Mammary microvascular endothelial cell (primary cell): Measurements from ENCODE around the gene WDR11. TPM values are rescaled to one million over a fixed set of nuclear protein-coding genes. Genes with fewer than 3 reads are reported as not detected.

Experiments used
- total RNA-seq: library from RNA; depleted of rRNA; stranded (reverse); fragments of >200 nt; gene quantifications from 2 replicates; pipeline ENCODE4 v1.2.3, GENCODE V29; 2015

WDR11 gene, protein sequence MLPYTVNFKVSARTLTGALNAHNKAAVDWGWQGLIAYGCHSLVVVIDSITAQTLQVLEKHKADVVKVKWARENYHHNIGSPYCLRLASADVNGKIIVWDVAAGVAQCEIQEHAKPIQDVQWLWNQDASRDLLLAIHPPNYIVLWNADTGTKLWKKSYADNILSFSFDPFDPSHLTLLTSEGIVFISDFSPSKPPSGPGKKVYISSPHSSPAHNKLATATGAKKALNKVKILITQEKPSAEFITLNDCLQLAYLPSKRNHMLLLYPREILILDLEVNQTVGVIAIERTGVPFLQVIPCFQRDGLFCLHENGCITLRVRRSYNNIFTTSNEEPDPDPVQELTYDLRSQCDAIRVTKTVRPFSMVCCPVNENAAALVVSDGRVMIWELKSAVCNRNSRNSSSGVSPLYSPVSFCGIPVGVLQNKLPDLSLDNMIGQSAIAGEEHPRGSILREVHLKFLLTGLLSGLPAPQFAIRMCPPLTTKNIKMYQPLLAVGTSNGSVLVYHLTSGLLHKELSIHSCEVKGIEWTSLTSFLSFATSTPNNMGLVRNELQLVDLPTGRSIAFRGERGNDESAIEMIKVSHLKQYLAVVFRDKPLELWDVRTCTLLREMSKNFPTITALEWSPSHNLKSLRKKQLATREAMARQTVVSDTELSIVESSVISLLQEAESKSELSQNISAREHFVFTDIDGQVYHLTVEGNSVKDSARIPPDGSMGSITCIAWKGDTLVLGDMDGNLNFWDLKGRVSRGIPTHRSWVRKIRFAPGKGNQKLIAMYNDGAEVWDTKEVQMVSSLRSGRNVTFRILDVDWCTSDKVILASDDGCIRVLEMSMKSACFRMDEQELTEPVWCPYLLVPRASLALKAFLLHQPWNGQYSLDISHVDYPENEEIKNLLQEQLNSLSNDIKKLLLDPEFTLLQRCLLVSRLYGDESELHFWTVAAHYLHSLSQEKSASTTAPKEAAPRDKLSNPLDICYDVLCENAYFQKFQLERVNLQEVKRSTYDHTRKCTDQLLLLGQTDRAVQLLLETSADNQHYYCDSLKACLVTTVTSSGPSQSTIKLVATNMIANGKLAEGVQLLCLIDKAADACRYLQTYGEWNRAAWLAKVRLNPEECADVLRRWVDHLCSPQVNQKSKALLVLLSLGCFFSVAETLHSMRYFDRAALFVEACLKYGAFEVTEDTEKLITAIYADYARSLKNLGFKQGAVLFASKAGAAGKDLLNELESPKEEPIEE
- total RNA-seq, result 36.3 and 40.2 TPM in 2 replicates

DNA sequence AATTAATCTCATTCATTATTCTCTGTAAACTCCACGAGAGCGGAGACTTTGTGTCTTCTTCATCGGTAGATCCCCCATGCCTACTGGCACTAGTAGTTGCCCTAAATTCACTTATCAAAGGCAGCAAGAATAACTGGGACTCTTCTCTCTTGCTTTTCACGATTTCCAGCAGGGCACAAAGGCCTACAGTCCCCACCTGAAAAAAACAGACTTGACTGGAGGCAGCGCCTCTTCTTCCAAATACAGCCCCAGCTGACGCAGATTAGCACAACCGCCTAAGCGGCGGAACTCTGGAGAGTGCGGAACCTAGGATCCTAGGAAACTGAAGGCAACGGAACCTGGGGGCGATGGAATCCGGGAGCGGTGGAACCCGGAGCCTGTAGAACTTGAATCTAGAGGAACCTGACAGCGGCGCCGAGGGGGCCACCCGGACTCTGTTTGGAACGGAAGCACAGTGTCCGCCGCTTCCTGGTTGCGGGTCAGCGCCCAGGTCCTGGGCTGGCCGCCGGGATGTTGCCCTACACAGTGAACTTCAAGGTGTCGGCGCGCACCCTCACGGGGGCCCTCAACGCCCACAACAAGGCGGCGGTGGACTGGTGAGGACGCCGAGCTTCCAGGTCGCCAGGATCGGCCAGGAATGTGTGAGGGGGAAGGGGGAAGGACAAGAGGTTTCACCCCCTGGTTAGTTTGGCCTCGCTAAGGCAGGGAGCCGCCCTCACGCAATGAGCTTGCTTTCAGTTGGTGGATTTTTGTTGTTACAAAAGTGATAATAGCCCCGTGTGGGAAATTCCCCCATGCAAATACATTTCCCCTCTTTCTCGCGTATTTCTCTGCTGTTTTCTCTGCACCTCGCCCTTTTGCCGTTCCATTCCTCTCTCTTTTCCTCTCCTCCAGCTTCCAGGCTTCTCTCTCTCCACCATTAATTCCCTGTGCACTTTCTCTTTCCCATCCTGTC lies at the start of gene WDR11:
WDR11 (plus strand) TSS at position 452 of the 955 bp plus-strand sequence; CDS start at position 511, 59 bp downstream.

